Measurements from ENCODE around the gene ACSF2. TPM values are rescaled to one million over a fixed set of nuclear protein-coding genes. Genes with fewer than 3 reads are reported as not detected.
A peak's percentile ranks its signal among the peaks of the same experiment; 100 is the strongest.

The ACSF2 gene
- total RNA-seq, 4 donors from 2014 or later = 97.3 to 193 (median 143) TPM

- H3K4me3 ChIP-seq (replicated peaks in 1 of 3) = no peak overlapping the region
These were observed 50.7 kb downstream of the ACSF2 start for GRCh38 chr17:50476545-50477315.

GRCh38 chr17:50477976-50478375 is 52.0 kb downstream of the ACSF2 start:
- peak overlapping the region; percentile 86 to 91 (median 87) for H3K27ac ChIP-seq
- H3K27me3 ChIP-seq = no peaks in the 10 kb centered on the region
- H3K4me3 ChIP-seq (replicated peaks in 1 of 3) = no peak overlapping the region
- H3K9me3 ChIP-seq = no peaks in the 10 kb centered on the region
- intact Hi-C loops (cut with DNase I) = loop anchor here (5.0 kb wide), 1 partner anchor 116 kb away; no protein-coding TSS in a partner anchor
- no peak for DNase-seq
- peaks cover 19 to 26% of the 10 kb centered on the region in 2 donors for H3K4me1 ChIP-seq
- TF ChIP-seq CTCF (IDR thresholded peaks at IDR 0.05) = no peak
- no peak for TF ChIP-seq POLR2A (IDR thresholded peaks at IDR 0.05)
- peaks cover 0 to 10% of the 10 kb centered on the region in 2 donors for H3K36me3 ChIP-seq
- WGBS, 2 donors = 76 to 87% methylated on average over 7 of the region's 7 CpGs

More at GRCh38 chr17:50476545-50477315, 50.7 kb downstream of the ACSF2 start:
- no peak for TF ChIP-seq CTCF (IDR thresholded peaks at IDR 0.05)
- no peaks in the 10 kb centered on the region for H3K27me3 ChIP-seq
- WGBS, 2 donors = 85 to 86% methylated on average over 18 of the region's 18 CpGs
- no peaks in the 10 kb centered on the region for H3K9me3 ChIP-seq
- no peak overlapping the region for H3K27ac ChIP-seq
- H3K4me1 ChIP-seq = peaks cover 14 to 22% of the 10 kb centered on the region in 2 donors
- no peak for DNase-seq
- peaks cover 0 to 14% of the 10 kb centered on the region in 2 donors for H3K36me3 ChIP-seq
- intact Hi-C loops (cut with DNase I) = loop anchor here (5.0 kb wide), 1 partner anchor 114 kb away; no protein-coding TSS in a partner anchor

- TF ChIP-seq CTCF (IDR thresholded peaks at IDR 0.05) (peak; percentile 57 to 95 (median 90)), POLR2A (IDR thresholded peaks at IDR 0.05) (peak; percentile 57 to 86)
These were observed 52.7 kb downstream of the ACSF2 start, which contains the start of gene RSAD1 for GRCh38 chr17:50478391-50479381. Gene RSAD1 (plus strand): TSS chr17:50478860. CDS start chr17:50478885, 25 bp downstream.

GRCh38 chr17:50479522-50480141 is 53.6 kb downstream of the ACSF2 start:
- 16 to 23% methylated on average over 10 to 19 of the region's 19 CpGs for WGBS, 2 donors
- Histone ChIP-seq H3K4me1 (peaks cover 35 to 37% of the 10 kb centered on the region in 2 donors), H3K4me3 (replicated peaks in 1 of 3) (peak overlapping the region in 1 of 3 donors; percentile 52), H3K9me3 (no peaks in the 10 kb centered on the region), H3K27me3 (no peaks in the 10 kb centered on the region), H3K36me3 (peaks cover 0 to 6% of the 10 kb centered on the region in 2 donors), H3K27ac (peak overlapping the region; percentile 86 to 91 (median 87))
- no peak for TF ChIP-seq POLR2A (IDR thresholded peaks at IDR 0.05)
- peak; percentile 29 to 65 (median 49) for TF ChIP-seq CTCF (IDR thresholded peaks at IDR 0.05)
- intact Hi-C loops (cut with DNase I) = loop anchor here (5.0 to 10.0 kb wide), 3 partner anchors 117 to 205 kb away; no protein-coding TSS in a partner anchor
- DNase-seq = peak; percentile 87 to 88

More at GRCh38 chr17:50478391-50479381, 52.7 kb downstream of the ACSF2 start, which contains the start of gene RSAD1:
- DNase-seq = peak; percentile 93 to 94
- Histone ChIP-seq H3K36me3 (peaks cover 0 to 5% of the 10 kb centered on the region in 2 donors), H3K27ac (peak within 1 kb of the TSS; percentile 86 to 91 (median 87)), H3K4me3 (replicated peaks in 1 of 3) (peak within 1 kb of the TSS; percentile 27 to 85 (median 52)), H3K27me3 (no peaks in the 10 kb centered on the region), H3K4me1 (peaks cover 26 to 33% of the 10 kb centered on the region in 2 donors), H3K9me3 (no peaks in the 10 kb centered on the region)
- WGBS, 2 donors = 4 to 6% methylated on average over 19 to 21 of the region's 75 CpGs
- intact Hi-C loops (cut with DNase I) = loop anchor here (5.0 kb wide), 1 partner anchor 116 kb away; no protein-coding TSS in a partner anchor

All from thyroid gland (tissue), 4 donors.